Renal pelvis (tissue), 4 donors: ENCODE data around the gene RALY. TPM values are rescaled to one million over a fixed set of nuclear protein-coding genes. Genes with fewer than 3 reads are reported as not detected.
"Not testable (repeated sequence)": the region's sequence is repeated elsewhere in the genome, so short reads cannot be mapped to it uniquely, and the experiment has no call there.

ENCODE experiments used
- DNase-seq: peaks from one replicate; pipeline ENCODE4 v3.0.0-alpha.2; 2013
- polyA plus RNA-seq, 3 donors: library from polyadenylated mRNA; unstranded; fragments of 120-200 nt; gene quantifications; one replicate each; pipeline ENCODE4 v1.2.1, GENCODE V29; 2013; ENCODE audit not compliant: insufficient read length in 3 of 3

Gene RALY
- polyA plus RNA-seq, 3 donors = 166 to 210 (median 183) TPM

GRCh38 chr20:34132943-34133342 lies 139.2 kb downstream of the RALY start:
- DNase-seq = not testable (repeated sequence)

- DNase-seq = not testable (repeated sequence)
These were observed 139.7 kb downstream of the RALY start for GRCh38 chr20:34133365-34133860.

Other genes starting within 250 kb of the RALY start
- 100 to 1,000 TPM in 1 of 3 donors, 10 to 100 TPM in 2; 96.0 to 119 (median 99.3) TPM for gene CHMP4B, start 182.6 kb upstream of the RALY start, polyA plus RNA-seq
- gene EIF2S2, start 118.3 kb downstream of the RALY start, polyA plus RNA-seq = 10 to 100 TPM; 43.3 to 48.3 (median 47.2) TPM
- under 1 TPM; 0.34 to 0.76 (median 0.40) TPM for gene ASIP, start 247.5 kb downstream of the RALY start, polyA plus RNA-seq